GM12878 (cell line): Measurements from ENCODE around the gene MCCD1. TPM values are rescaled to one million over a fixed set of nuclear protein-coding genes. Genes with fewer than 3 reads are reported as not detected.

Source experiments
- EGR1 ChIP-seq, 2 experiments: IDR thresholded peaks; 1 replicate in 1 of 2; 2 replicates in 1 of 2; pipeline ENCODE4 v1.6.1; 2011 to 2012; ENCODE audit warnings: low read depth in 2 of 2, low read length in 2 of 2, borderline replicate concordance in 1 of 2, mild to moderate bottlenecking in 1 of 2, moderate library complexity in 1 of 2
- EZH2 ChIP-seq: IDR thresholded peaks from 2 replicates; pipeline ENCODE4 v1.6.1; 2012; ENCODE audit warnings: low read depth, mild to moderate bottlenecking, control low read depth, inconsistent platforms, low read length, borderline replicate concordance; ENCODE audit not compliant: control insufficient read depth
- GABPA ChIP-seq: IDR thresholded peaks from 2 replicates; pipeline ENCODE4 v1.6.1; 2014; ENCODE audit warnings: antibody characterized with exemption, low read depth, mild to moderate bottlenecking, inconsistent platforms
- LARP7 ChIP-seq: fragments of 450-650 bp; IDR thresholded peaks from 2 replicates; pipeline ENCODE4 v1.6.1; 2017; ENCODE audit warnings: mild to moderate bottlenecking
- MXI1 ChIP-seq: fragments of 150-350 bp; IDR thresholded peaks from 2 replicates; pipeline ENCODE4 v1.6.1; 2011; ENCODE audit warnings: low read depth, mild to moderate bottlenecking, inconsistent platforms, low read length, improper control_type of control experiment
- NR2C1 ChIP-seq: fragments of 450-650 bp; IDR thresholded peaks from 2 replicates; pipeline ENCODE4 v1.6.1; 2017; ENCODE audit warnings: antibody characterized with exemption, mild to moderate bottlenecking, moderate library complexity
- PBX3 ChIP-seq: IDR thresholded peaks from 2 replicates; pipeline ENCODE4 v1.6.1; 2011; ENCODE audit warnings: mild to moderate bottlenecking, low read depth, low read length, moderate library complexity; ENCODE audit not compliant: insufficient replicate concordance
- POLR2A ChIP-seq: IDR thresholded peaks from 2 replicates; pipeline ENCODE4 v1.6.1; 2011; ENCODE audit warnings: low read depth, mild to moderate bottlenecking, low read length
- POU2F2 ChIP-seq: IDR thresholded peaks from 3 replicates; pipeline ENCODE4 v1.6.1; 2011; ENCODE audit warnings: low read depth, mild to moderate bottlenecking, low read length, borderline replicate concordance
- YBX1 ChIP-seq: fragments of 450-650 bp; IDR thresholded peaks from 2 replicates; pipeline ENCODE4 v1.6.1; 2016; ENCODE audit warnings: antibody characterized with exemption
- ZNF24 ChIP-seq: fragments of 450-650 bp; IDR thresholded peaks from 2 replicates; pipeline ENCODE4 v1.6.1; 2017; ENCODE audit warnings: antibody characterized with exemption, mild to moderate bottlenecking
- ZNF687 ChIP-seq: fragments of 450-650 bp; IDR thresholded peaks from 2 replicates; pipeline ENCODE4 v1.6.1; 2017; ENCODE audit warnings: mild to moderate bottlenecking, moderate library complexity
- polyA plus RNA-seq, 11 experiments: library from polyadenylated mRNA; depleted of rRNA in 4 of 11; unstranded in 6 of 11; stranded (reverse) in 5 of 11; fragments of >200 nt; fragmentation: Nextera tagmentation in 4 of 11; fragmentation: Illumina TruSeq in 1 of 11; extraction: Ambion mirVana in 4 of 11; extraction: Trizol in 1 of 11; gene quantifications; 1 replicate in 1 of 11; 2 replicates in 10 of 11; pipeline versions ENCODE4 v1.2.1 to v1.2.3, GENCODE V29; 2011 to 2016; ENCODE audit warnings: inconsistent platforms in 2 of 11, missing spikeins in 2 of 11, low read depth in 1 of 11
- total RNA-seq, 4 experiments: library from RNA; depleted of rRNA in 3 of 4; stranded (reverse); fragments of >200 nt in 3 of 4; fragmentation: Illumina TruSeq in 1 of 4; extraction: Trizol in 1 of 4; gene quantifications; 2 replicates each; pipeline versions ENCODE4 v1.2.1 to v1.2.3, GENCODE V29; 2013 to 2021
- TF ChIP-seq, protein P1 (sequence below), 3 experiments: IDR thresholded peaks in 2 of 3; conservative IDR thresholded peaks in 1 of 3; 2 replicates each; pipeline ENCODE4 v1.5.1; 2011; ENCODE audit warnings: low read depth in 3 of 3, low read length in 3 of 3, mild to moderate bottlenecking in 3 of 3, control low read depth in 2 of 3, moderate library complexity in 2 of 3, inconsistent platforms in 1 of 3, mixed read lengths in 1 of 3; ENCODE audit not compliant: control insufficient read depth in 2 of 3, insufficient read depth in 1 of 3; ENCODE audit errors: extremely low read depth in 1 of 3
- TF ChIP-seq, protein P2 (sequence below): fragments of 450-650 bp; formaldehyde crosslinking; IDR thresholded peaks from 2 replicates; pipeline ENCODE4 v1.4.0; 2020; ENCODE audit warnings: mild to moderate bottlenecking, moderate library complexity
- TF ChIP-seq, protein P3 (sequence below): fragments of 450-650 bp; IDR thresholded peaks from 2 replicates; pipeline ENCODE4 v1.6.1; 2017; ENCODE audit warnings: mild to moderate bottlenecking

The MCCD1 gene
- total and polyA plus RNA-seq, 10 of the 15 experiments (the other 5 are each of a cell fraction or from before 2014, with no cell fraction given) = not detected

GRCh38 chr6:31576897-31577578 is 48.3 kb downstream of the MCCD1 start (continued):
- TF ChIP-seq GABPA (no peak), YBX1 (no peak), NR2C1 (no peak), POU2F2 (peak; percentile 10; the same call in 1 of the 3 replicates), EZH2 (no peak), ZNF687 (peak; percentile 82), POLR2A (peak; percentile 70), EGR1 (IDR thresholded peaks at IDR 0.05; ENCODE audit: borderline replicate concordance in 1 of 2, low read depth in 2 of 2, low read length in 2 of 2) (no peak), PBX3 (peak; percentile 70), ZNF24 (no peak), MXI1 (0 out of 2 replicates have a peak, but pooled peaks have one; percentile 59), LARP7 (peak; percentile 18; the same call in 1 of the 2 replicates)
- TF ChIP-seq, protein P1, sequence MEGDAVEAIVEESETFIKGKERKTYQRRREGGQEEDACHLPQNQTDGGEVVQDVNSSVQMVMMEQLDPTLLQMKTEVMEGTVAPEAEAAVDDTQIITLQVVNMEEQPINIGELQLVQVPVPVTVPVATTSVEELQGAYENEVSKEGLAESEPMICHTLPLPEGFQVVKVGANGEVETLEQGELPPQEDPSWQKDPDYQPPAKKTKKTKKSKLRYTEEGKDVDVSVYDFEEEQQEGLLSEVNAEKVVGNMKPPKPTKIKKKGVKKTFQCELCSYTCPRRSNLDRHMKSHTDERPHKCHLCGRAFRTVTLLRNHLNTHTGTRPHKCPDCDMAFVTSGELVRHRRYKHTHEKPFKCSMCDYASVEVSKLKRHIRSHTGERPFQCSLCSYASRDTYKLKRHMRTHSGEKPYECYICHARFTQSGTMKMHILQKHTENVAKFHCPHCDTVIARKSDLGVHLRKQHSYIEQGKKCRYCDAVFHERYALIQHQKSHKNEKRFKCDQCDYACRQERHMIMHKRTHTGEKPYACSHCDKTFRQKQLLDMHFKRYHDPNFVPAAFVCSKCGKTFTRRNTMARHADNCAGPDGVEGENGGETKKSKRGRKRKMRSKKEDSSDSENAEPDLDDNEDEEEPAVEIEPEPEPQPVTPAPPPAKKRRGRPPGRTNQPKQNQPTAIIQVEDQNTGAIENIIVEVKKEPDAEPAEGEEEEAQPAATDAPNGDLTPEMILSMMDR (IDR thresholded peaks at IDR 0.05 in 2 of 3, conservative IDR thresholded peaks at IDR 0.05 in 1 of 3; ENCODE audit: control insufficient read depth in 2 of 3, extremely low read depth in 1 of 3, insufficient read depth in 1 of 3, low read depth in 3 of 3, low read length in 3 of 3) = no peak
- TF ChIP-seq, protein P2, sequence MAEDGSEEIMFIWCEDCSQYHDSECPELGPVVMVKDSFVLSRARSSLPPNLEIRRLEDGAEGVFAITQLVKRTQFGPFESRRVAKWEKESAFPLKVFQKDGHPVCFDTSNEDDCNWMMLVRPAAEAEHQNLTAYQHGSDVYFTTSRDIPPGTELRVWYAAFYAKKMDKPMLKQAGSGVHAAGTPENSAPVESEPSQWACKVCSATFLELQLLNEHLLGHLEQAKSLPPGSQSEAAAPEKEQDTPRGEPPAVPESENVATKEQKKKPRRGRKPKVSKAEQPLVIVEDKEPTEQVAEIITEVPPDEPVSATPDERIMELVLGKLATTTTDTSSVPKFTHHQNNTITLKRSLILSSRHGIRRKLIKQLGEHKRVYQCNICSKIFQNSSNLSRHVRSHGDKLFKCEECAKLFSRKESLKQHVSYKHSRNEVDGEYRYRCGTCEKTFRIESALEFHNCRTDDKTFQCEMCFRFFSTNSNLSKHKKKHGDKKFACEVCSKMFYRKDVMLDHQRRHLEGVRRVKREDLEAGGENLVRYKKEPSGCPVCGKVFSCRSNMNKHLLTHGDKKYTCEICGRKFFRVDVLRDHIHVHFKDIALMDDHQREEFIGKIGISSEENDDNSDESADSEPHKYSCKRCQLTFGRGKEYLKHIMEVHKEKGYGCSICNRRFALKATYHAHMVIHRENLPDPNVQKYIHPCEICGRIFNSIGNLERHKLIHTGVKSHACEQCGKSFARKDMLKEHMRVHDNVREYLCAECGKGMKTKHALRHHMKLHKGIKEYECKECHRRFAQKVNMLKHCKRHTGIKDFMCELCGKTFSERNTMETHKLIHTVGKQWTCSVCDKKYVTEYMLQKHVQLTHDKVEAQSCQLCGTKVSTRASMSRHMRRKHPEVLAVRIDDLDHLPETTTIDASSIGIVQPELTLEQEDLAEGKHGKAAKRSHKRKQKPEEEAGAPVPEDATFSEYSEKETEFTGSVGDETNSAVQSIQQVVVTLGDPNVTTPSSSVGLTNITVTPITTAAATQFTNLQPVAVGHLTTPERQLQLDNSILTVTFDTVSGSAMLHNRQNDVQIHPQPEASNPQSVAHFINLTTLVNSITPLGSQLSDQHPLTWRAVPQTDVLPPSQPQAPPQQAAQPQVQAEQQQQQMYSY (CRISPR knock-in tag) = no peak
- TF ChIP-seq, protein P3, sequence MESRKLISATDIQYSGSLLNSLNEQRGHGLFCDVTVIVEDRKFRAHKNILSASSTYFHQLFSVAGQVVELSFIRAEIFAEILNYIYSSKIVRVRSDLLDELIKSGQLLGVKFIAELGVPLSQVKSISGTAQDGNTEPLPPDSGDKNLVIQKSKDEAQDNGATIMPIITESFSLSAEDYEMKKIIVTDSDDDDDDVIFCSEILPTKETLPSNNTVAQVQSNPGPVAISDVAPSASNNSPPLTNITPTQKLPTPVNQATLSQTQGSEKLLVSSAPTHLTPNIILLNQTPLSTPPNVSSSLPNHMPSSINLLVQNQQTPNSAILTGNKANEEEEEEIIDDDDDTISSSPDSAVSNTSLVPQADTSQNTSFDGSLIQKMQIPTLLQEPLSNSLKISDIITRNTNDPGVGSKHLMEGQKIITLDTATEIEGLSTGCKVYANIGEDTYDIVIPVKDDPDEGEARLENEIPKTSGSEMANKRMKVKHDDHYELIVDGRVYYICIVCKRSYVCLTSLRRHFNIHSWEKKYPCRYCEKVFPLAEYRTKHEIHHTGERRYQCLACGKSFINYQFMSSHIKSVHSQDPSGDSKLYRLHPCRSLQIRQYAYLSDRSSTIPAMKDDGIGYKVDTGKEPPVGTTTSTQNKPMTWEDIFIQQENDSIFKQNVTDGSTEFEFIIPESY = no peak
